NOMO-1 treated with dmso at 0.1 percent for 144 hours (cell line): ENCODE data around the gene NDUFAF5.

ENCODE experiments used
- DNase-seq: peaks from one replicate; lab custom pipeline; 2025; ENCODE audit not compliant: unreplicated experiment; lab: John Stamatoyannopoulos, UW

NDUFAF5 gene

GRCh38 chr20:13775867-13776266, 9.0 kb upstream of the NDUFAF5 start:
- no peak for DNase-seq

DNA sequence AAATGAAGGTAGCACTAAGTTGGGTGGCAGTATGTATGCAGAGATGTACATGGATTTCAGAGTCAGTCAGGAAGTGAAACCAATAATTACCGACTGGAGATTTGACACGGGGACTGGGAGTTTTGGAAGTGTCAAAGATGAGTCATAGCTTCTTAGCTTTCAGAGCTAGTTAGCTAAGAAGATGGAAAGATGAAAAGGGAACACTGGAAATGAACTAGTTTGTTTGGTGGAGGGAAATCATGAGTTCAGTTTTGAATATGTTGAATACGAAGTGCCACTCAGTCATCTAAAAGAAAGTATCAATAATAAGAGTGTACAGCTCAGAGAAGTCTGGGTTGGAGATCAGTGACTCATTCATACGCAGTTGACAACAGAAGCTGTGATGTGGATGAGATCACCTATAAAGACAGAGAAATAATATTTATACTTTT, 7.6 kb upstream of the NDUFAF5 start:
- DNase-seq, result peak; percentile 47

- no peak for DNase-seq
Measured at GRCh38 chr20:13778827-13779226, 6.0 kb upstream of the NDUFAF5 start.

DNA sequence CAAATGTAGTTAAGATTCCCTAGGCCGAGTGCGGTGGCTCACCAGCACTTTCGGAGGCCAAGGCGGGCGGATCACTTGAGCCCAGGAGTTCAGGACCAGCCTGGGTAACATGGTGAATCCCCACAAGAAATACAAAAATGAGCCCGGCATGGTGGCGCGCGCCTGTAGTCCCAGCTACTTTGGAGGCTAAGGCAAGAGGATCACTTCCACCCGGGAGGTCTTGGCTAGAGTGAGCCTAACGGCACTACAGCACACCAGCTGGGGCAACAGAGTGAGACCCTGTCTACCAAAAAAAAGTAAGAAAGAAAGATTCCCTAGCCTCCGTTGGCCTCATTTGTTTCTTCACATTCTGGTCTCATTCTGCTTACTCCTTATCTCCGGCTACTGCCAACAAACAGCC, 1.3 kb upstream of the NDUFAF5 start:
- no peak for DNase-seq

DNA sequence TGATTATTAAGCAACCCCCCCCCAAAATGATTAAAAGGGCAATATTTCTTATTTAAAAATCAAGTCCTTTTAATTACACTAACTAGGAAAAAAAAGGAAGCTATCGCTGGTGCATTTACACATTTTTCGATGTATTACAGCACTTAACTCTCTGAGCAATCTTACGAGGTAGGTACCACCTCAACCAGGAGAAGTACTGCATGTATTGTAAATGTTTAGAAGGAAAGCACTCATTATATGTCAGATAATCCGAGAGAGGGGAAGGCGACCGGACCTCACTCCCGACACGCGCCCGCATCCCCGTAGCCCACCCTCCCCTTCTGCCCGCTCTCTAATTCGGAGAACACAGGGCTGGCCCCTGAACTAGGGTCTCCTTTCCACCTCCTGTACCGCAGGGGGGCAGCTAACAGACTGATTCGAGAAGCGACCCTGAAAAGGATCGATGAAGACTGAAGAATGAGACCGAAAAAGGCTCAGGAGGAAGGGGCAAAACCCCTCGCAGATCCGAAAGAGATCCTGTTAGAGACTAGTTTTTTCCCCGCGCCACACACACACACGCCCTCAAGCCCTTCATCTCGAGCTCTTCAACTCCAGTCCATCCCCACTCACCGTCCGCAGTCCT, 446 bp upstream of the NDUFAF5 start:
- DNase-seq, result no peak

DNA sequence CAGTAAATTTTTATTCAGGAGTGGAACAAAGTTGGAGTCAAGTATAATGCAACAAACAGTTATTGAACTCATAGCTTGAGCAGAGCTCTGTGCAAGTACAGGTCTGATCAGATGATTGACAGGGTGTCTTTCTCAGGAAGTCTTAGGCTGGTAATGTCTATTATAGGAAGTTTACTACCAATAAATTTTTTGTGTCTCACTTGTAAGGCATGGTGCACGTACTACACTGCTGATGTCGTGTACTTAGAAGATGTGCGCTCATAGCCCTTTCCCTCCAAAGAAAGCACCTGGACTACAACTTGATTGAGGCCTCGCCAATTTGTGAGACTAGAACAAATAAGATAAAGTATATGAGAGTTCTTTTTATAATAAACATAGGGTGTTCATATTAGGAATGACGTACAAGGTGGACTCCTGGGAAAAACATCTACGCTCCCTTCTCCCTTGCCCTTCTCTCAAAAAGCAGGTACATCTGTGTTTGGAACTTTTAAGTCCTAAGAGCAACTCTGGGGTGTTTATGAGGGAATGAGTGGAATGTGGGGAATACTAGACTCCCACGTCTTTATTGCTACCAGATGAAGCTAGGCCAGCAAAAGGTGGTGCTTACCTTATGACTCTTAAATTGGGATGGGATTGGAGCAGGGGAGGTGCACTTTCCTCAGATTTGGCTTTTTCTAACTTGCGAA, 1.5 kb downstream of the NDUFAF5 start:
- no peak for DNase-seq

DNA sequence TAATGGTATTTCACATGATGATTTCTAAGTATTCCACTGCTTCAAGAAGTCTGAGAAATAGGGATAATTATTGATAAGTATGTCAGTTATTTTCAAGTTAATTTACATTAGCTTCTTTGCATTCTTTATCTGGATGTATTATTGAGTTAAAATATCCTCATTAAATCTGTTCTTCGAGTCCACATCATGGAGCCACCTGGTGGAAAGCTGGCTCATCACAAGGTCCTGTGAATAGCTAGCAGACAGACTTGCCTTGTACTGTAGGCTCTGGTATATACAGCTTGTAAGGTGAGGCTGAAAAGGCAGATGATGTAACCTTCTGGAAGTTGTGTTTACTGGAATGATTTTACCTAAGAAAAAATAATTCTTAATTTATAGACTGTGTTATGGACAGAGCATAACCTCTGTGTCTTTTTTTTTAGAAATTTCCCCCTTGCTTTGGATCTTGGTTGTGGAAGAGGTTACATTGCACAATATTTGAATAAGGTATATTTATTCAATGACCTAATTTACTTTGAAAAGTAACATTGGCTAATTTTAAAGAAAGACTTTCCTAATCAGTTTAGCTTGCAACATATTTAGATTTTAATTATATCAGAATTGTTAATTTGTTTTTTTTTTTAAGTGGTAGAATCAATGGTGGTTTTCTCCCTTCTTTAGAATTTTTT, 3.5 kb downstream of the NDUFAF5 start:
- DNase-seq, result no peak

- DNase-seq, result no peak
Measured at GRCh38 chr20:13790708-13791107, 5.9 kb downstream of the NDUFAF5 start.

DNA sequence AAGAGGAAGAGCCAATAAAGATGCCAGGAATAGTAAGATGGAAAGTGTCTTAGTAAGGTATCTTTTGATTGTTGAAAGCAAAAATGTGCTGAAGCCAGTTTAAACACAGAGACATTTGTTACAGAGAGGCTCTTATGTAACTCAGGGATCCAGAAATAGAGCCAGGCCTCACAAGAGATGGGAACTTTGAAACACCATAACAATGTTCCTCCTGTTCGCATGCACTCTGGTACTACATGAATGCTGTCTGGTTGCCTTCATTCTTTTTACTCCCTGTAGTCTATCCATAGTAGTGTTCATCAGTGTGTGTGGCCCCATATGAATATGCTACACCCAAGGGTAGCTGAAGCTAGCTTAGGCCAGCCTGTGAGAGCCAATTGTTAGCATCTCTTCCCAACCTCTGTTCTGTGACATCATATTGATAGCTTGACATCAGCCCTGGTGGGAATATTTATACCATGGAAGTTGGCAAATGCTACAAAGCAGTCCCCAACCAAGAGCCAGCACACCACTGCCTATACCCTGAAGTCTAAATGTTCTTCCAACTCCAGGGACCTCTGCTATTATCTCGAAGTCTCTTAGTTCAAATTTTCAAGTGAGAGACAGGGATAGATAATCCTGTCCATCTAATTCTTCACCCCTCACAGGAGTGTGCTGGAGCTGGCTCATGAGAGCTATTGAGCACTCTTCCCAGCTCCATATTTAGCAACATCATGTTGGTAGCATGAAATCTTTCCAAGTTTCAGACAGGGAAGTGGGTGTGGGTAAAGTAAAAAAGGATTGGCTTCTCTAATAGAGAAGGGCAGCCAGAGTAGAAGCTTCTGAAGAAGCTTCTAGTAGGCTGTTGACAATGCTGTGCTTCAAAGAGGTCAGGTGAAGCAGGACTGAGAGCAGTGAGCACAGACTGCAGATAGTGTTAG, 7.0 kb downstream of the NDUFAF5 start:
- DNase-seq, result no peak

DNA sequence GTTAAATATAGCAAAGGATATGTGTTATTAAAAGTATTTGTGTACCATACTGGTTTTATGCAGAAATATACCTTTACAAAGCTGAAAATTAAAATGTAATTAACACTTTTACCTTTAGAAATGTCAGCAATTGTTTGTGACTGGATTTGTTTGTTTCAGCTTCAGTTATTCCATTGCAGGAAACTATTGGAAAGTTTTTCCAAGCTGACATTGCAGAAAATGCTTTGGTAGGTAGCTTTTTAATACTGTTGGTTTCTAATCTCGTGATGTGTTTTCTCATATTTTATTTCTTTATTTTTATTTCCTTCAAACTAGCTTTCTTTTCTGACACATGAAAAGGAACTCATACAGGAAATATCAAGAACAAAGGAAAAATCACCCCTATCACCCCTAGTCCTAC, 8.2 kb downstream of the NDUFAF5 start:
- DNase-seq, result no peak

- DNase-seq, result no peak
Measured at GRCh38 chr20:13794667-13795066, 9.8 kb downstream of the NDUFAF5 start.

- DNase-seq, result no peak
Measured at GRCh38 chr20:13799040-13799439, 14.2 kb downstream of the NDUFAF5 start.

GRCh38 chr20:13799974-13800373, 15.1 kb downstream of the NDUFAF5 start:
- no peak for DNase-seq

GRCh38 chr20:13800728-13801134, 15.9 kb downstream of the NDUFAF5 start:
- DNase-seq, result no peak

GRCh38 chr20:13809373-13809772, 24.5 kb downstream of the NDUFAF5 start:
- no peak for DNase-seq

DNA sequence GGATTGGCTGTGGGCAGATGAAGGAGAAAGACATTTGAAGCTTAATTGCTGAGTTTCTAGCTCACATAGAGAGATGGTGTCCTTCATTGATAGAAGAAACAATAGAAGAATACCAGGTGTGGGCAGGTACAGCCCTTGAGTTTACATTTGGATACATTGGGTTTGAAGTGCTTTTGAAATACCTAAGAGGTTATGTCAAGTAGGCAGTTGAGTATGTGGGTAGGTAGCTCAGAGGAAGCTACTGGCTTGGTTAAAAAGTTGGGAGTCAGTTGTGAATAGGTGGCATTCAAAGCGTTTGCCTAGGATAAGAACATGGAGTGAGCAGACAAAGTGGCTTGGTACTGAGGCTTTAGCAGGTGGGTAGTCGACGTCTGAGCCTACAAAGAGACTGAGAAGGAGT, 25.0 kb downstream of the NDUFAF5 start:
- no peak for DNase-seq

DNA sequence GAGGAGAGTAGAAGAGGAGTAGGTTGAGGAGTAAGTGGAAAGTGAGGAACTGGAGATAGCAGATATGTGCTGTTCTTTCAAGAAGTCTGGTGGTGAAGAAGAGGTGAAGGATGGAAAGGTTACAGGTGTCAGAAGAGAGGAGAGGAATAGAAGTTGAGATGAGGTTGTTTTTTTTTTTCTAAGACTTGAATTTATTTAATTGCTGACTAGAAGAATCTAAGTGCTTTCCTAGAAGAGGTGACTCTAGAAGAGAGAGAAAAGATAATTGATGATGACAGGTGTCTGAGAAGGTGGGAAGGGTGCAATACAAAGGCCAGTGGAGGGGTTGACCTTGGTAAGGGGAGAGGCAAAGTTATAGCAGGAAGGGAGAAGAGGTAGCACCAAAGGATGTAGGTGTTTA, 25.6 kb downstream of the NDUFAF5 start:
- DNase-seq, result no peak

DNA sequence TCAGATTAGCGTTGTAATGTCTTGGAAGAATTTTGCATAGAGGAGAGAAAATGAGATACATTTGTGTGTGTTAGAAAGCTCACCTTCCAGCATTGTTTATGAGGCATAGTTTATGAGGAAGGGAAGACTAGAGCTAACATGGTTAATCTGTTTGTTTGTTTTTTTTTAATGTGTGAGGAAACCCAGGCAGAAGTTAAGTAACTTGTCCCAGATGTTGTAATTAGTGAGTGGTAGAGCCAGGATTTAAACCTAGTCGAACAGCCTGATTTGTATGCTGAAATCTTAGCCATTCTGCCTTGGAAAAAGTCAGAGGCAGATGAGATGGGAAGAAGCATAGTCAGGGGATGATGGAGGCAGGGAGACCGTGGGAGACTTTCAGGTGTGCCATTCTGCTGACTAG, 29.1 kb downstream of the NDUFAF5 start:
- DNase-seq, result no peak

- no peak for DNase-seq
Measured at GRCh38 chr20:13814672-13815071, 29.8 kb downstream of the NDUFAF5 start.

GRCh38 chr20:13816757-13817156, 31.9 kb downstream of the NDUFAF5 start:
- no peak for DNase-seq

GRCh38 chr20:13817342-13817741, 32.5 kb downstream of the NDUFAF5 start:
- DNase-seq, result no peak
